Activated CD4-positive, alpha-beta T cell treated with anti-CD3 and anti-CD28 coated beads, Interleukin-2, Interleukin-4, amounts not matched to agents 100 ng/mL and 50 ng/mL, durations not matched to agents 16 hours and 8 hours (primary cell): ENCODE results near the gene CRELD1.

Source experiments
- DNase-seq: peaks from one replicate; pipeline ENCODE4 v3.0.0-alpha.2; 2020; ENCODE audit warnings: low spot score

The CRELD1 gene

DNA sequence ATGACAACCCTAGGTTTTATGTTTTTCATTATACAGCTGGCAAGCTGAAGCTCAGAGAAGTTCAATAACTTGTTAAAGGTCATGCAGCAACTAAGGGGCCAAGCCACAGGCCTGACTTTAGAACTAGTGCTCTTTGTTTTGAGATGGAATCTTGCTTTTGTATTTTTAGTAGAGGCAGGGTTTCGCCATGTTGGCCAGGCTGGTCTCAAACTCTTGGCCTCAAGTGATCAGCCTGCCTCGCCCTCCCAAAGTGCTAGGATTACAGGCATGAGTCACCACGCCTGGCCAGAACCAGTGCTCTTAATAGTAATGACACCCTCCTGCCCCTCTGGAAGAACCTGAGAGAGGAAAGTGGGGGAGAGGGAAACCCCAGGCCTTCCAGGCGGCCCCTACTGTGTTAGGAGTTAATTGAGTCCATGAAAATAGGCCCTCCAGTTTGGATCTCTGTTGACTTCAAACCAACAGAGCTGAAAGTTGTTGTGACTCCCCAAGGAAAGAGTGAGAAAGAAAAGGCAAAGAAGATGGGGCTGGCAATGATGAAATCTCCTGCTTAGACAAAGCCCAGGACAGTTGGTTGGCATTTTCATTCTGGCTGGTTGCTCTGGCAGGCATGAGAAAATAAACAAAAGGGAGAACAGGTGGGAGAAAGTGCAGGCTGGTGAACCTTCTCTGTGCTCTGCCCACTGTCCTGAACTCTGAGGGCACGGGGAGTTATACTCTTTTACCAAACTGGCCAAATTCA lies 22.1 kb downstream of the CRELD1 start:
- no peak for DNase-seq

DNA sequence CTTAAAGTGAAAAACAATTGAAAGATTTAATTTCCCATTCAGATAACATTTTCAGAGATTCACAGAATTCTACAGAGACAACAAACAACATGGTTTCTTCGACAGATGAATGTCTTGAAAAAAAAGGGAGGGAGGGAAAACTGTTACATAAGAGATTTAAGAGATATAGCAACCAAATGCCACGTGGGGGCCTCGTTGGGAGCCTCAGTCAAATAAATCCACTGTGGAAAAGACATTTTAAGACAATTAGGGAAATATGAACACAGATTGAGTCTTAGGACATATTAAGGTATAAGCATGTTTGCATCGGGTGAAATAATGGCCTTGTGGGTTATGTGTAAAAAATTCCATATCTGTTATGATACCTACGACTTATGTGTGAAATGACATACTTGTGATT lies 23.6 kb downstream of the CRELD1 start:
- DNase-seq, result no peak

DNA sequence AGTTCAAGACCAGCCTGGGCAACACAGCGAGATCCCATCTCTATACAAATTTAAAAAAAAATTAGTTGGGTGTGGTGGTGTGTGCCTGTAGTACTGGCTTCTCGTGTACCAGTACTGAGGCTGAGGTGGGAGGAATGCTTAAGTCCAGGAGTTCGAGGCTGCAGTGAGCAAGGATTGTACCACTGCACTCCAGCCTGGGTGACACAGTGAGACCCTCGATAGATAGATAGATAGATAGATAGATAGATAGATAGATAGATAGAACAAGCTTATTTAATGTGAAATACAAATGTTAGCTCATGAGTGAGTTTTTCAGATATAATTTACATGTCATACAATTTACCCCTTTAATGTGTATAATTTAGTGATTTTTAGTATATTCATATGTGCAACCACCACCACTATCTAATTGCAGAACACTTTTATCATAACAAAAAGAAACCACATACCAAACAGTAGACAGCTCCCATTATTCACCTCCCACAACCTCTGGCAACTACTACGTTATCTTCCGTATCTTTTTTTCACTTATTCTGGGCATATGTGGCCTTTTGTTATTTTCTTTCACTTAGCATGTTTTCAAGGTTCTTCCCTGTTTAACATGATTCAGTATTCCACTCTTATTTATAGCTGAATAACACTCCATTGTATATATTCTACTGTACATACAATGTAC lies 31.7 kb downstream of the CRELD1 start:
- DNase-seq, result no peak

DNA sequence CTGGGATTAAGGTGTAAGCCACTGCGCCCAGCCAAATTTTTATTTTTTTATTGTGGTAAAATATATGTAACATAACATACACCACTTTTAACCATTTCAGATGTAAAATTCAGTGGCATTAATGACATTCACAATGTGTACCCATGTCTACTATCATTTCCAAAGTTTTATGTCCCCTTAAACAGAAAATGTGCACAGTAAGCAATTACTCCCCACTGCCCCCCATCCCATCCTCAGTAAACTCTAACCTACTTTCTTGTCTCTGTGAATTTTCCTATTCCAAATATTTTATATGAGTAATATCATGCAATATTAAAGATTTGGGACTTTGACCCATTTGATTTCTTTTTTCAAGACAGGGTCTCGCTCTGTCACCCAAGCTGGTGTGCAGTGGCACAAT lies 33.2 kb downstream of the CRELD1 start:
- no peak for DNase-seq

- DNase-seq, result no peak
Observed at GRCh38 chr3:9969632-9970019, 36.0 kb downstream of the CRELD1 start.

DNA sequence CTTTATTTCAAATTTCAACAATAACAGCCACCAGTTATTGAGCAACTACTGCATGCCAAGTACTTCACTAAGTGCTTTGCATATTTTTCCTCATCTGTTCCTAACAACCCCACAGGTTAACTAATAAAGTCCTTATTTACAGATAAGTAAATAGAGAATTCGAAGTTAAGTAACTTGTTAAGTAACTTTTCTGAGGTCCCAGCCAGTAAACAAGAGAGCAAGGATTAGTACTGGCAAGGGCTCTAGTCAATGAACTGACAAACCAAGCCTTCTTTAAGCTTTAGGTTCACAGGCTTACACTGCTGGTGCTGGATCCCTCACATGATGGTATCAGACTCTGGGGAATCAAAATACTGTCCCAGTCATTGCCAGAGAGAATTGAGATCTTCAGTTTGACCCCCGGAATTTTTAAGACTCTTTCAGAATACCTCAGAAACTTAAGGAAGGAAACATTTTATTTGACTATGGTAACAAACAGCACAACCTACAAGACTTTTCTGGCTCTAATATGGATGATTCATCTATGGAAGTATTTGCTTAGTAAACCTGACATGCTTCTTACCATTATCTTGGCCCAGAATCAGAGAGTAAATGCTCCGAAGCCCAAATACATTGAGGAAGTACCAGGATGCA lies 36.5 kb downstream of the CRELD1 start:
- DNase-seq, result no peak

GRCh38 chr3:9976721-9977709 lies 43.4 kb downstream of the CRELD1 start:
- peak; percentile 84 for DNase-seq

GRCh38 chr3:9978710-9979305 lies 45.2 kb downstream of the CRELD1 start:
- no peak for DNase-seq

DNA sequence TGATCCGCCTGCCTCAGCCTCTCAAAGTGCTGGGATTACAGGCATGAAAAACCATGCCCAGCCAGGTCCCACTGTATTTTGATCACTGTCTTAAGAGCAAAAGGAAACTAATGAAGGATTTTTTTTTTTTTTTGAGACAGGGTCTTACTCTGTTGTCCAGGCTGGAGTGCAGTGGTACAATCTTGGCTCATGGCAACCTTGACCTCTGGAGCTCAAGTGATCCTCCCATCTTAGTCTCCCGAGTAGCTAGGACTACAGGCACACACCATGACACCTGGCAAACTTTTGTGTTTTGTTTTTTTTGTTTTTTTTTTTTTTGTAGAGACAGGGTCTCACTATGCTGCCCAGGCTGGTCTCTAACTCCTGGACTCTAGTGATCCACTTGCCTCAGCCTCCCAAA lies 46.6 kb downstream of the CRELD1 start:
- DNase-seq, result no peak

GRCh38 chr3:9986230-9986725 lies 52.6 kb downstream of the CRELD1 start:
- no peak for DNase-seq

DNA sequence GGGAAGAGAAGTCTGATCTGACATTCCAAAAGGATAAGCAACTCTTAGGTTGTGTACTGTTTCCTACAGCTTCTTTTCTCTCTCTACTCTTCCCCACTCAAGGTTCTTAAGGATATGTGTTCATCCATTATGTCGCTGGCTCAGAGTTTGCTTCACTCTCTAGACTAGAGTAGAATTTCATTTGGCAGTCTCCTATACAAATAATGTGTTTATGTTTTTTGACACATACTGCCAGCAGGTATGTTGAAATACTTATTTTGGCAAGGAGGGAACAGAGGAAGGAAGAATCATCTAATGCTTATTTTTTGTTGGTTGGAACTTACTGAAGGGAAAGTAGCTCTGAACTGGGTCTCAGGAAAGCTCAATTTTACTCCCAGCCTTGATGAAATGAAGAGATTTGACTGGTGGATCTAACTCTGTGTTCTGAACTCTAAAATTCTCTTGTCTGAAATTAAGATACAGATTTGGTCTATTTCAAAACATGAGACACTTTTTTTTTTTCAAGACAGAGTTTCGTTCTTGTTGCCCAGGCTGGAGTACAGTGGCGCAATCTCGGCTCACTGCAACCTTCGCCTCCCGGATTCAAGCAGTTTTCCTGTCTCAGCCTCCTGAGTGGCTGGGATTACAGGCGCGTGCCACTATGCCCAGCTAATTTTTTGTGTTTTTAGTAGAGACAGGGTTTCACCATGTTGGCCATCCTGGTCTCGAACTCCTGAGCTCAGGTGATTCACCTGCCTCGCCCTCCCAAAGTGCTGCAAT lies 60.6 kb downstream of the CRELD1 start:
- no peak for DNase-seq
